Measurements from ENCODE around the gene PEX5.

The PEX5 gene

GRCh38 chr12:7189398-7190267 is at the start of gene PEX5:
PEX5 (plus strand) TSS chr12:7189686; CDS start chr12:7190378, 692 bp downstream.
- peak; percentile 61 to 67 for DNase-seq

GRCh38 chr12:7141351-7142005 is 48.0 kb upstream of the PEX5 start:
- no peak for DNase-seq

GRCh38 chr12:7142056-7142644 is 47.3 kb upstream of the PEX5 start:
- peak; percentile 2 to 79 for DNase-seq

- no peak for DNase-seq
Observed at GRCh38 chr12:7142809-7143465, 46.5 kb upstream of the PEX5 start.

GRCh38 chr12:7143564-7143963 is 45.9 kb upstream of the PEX5 start:
- no peak for DNase-seq

- DNase-seq, result peak in 1 of 2 donors; percentile 43
Observed at GRCh38 chr12:7144414-7145120, 44.9 kb upstream of the PEX5 start.

GRCh38 chr12:7145671-7146070 is 43.8 kb upstream of the PEX5 start:
- DNase-seq, result no peak

- no peak for DNase-seq
Observed at GRCh38 chr12:7146228-7146627, 43.3 kb upstream of the PEX5 start.

GRCh38 chr12:7146906-7147305 is 42.6 kb upstream of the PEX5 start:
- DNase-seq, result no peak

GRCh38 chr12:7150356-7150755 is 39.1 kb upstream of the PEX5 start:
- DNase-seq, result no peak

GRCh38 chr12:7150841-7151240 is 38.6 kb upstream of the PEX5 start:
- DNase-seq, result no peak

GRCh38 chr12:7151532-7151931 is 38.0 kb upstream of the PEX5 start:
- DNase-seq, result no peak

GRCh38 chr12:7152818-7153217 is 36.7 kb upstream of the PEX5 start:
- DNase-seq, result no peak

- DNase-seq, result no peak
Observed at GRCh38 chr12:7154042-7154441, 35.4 kb upstream of the PEX5 start.

GRCh38 chr12:7154901-7155470 is 34.5 kb upstream of the PEX5 start:
- no peak for DNase-seq

- DNase-seq, result no peak
Observed at GRCh38 chr12:7155471-7156034, 33.9 kb upstream of the PEX5 start.

GRCh38 chr12:7156259-7157197 is 33.0 kb upstream of the PEX5 start:
- no peak for DNase-seq

GRCh38 chr12:7157391-7157790 is 32.1 kb upstream of the PEX5 start:
- no peak for DNase-seq

GRCh38 chr12:7158781-7159609 is 30.5 kb upstream of the PEX5 start:
- DNase-seq, result no peak

- DNase-seq, result no peak
Observed at GRCh38 chr12:7160183-7160582, 29.3 kb upstream of the PEX5 start.

Data from bone marrow (tissue), 2 donors.